RPMI7951 (cell line): ENCODE measurements around the gene SPPL3. TPM values are rescaled to one million over a fixed set of nuclear protein-coding genes. Genes with fewer than 3 reads are reported as not detected.
A peak's percentile ranks its signal among the peaks of the same experiment; 100 is the strongest.

Experiments
- DNase-seq: peaks from one replicate; pipeline ENCODE4 v3.0.0-alpha.2; 2012; ENCODE audit warnings: low read depth
- total RNA-seq: library from RNA; depleted of rRNA; stranded (reverse); fragments of >200 nt; shearing (Covaris generic); gene quantifications from 2 replicates; pipeline ENCODE4 v1.2.3, GENCODE V29; 2014; rRNA removed

Gene SPPL3
- total RNA-seq, 1 experiment from 2014 or later, result 8.4 TPM

DNA sequence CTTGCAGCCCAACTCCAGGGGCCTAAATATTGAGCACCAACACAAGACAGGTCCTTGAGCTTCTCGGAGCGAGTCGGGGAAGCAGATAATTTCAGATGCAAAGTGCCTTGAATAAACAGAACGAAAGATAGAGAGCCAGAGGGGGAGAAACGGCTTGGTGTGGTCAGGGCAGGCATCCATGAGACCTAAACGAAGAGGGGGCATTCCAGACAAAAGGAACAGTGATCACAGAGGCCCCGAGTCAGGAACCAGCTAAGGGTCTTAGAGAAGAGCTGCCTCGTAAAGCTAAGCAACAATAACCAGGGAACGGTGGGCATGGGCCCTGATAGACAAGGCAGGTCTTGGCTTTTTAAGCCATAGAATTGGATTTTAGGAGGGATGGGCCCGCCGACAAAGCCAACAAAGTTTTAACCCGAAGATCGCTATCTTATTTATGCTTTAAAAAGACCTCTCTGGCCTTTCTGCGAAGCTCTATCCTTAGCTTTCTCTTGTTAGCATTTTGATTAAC, 179.0 kb downstream of the SPPL3 start:
- no peak for DNase-seq

DNA sequence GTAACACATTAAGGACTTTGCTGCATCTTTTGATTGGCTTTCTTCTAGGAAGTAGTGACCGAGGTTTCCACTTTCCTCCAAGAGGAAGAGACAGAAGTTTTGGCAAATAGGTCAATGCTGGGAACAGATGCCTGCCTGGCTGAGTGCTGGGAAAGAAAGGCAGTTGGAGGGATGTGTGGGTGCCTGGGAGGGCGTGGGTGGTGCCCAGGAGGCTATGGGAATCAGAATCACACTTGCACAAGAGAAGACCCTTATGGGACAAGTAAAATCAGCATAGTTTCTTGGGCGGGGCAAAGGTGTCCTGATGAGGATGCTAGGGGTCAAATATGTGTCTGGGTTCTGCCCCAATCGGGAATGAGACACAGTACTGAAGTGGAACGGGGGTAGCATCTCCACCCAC, 179.4 kb downstream of the SPPL3 start:
- DNase-seq, result no peak

DNA sequence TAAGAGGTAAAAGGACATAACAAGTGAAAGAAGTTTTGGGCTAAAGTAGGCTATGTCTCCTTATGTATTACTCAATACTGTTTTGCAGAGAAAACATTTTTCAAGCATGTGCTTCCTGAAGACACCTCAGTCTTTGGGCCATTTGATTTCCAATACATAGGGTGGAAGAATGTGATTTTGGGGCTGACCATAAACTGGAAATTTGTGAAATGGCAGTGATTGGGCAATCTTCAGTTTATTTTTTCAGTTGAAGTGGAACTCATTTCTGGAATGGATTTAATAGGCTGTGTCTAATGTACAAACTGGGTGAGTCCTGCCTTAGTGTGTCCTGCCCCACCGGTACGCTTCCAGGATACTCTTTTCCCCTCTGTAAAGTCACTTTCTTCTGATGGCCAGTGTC, 181.4 kb downstream of the SPPL3 start:
- DNase-seq, result no peak

DNA sequence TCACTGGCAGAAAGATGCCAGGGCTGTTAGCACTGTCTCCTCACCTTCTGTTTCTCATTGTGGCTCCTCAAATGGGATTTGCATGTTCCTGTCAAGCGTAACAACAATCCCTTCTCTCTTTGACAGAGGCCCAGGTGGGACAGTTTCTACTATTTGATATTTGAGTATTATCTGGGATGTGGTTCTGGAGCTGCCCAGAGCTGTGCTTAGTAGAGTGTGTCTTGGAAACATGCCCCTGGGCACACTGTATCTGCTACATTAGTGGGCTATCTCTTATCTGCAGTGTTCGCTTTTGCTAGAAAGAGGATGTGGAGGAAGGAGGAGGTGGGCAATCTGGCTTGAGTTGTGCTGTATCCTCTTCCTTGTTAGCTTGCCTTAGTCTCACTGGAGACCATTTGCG, 182.3 kb downstream of the SPPL3 start:
- DNase-seq, result no peak

DNA sequence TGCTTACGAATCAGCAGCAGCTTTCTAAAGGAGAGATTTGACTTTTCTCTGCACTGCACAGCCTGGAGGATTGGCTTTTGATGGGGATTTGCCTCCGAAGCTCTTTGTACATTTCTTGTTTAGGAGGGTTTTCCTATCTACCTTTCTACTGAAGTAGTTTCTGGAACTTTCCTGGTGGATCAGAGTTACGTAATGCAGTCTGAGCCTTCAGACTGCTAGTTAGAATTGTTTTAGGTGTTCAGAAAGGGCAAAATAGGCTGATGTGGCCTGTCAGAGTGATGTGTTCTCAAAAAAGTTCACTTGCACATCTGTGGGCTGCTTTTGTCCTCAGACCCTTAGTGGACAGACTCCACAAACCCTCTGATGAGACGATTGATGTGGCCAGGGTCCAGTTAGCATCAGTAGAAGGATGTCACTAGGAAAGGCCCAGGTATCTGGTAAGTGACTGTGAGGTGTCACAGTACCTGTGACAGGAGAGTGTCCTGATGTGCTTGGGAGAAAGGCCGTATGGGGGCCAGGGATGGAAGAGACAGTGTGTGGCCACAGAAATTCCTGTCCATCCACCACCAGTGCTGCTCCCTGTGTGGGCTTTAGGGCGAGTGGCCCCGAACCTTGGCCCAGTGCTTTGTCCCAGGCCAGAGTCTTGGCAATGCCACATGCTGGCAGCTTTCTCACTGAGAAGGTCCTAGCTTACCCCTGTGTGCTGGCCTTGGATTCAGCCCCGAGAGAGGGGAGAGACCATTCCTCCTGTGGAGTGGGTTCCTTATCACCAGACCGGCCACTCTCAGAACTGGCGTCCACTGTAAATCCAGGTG, 183.0 kb downstream of the SPPL3 start:
- no peak for DNase-seq

DNA sequence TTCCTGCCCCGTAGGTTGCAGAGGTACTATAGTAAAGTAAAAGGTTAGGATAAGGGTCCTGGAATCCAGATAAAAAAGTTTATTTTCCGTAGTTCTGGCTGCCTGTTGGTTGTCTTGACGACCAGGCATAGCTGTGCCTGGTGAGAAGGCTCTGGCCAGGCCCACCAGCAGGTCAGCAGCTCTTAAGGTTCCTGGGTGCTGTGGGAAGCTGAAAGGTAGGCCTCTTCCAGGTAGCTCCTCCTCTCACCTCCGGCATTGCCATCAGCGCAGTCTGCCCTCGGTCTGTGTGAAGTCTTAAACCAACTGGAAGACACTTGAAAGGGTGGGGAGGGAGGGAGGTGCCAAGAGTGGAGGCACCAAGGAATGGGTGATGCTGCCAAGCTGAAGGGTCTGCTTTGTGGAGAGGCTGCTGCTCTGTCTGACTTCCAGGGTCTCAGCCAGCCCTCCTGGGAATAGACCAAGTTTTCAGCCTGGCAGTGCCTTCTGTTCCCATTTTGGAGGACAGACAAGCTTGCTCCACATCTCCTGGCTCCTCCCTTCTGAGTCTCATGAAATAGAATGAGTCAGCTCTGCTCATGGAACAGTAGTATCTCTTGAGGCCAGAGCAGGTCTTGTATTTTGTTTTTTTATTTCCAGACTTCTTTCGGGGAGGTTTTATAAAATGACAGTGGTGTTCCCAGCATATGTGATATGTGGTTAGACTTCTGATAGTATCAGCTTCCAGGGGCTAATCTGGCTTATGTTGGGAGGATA, 183.7 kb downstream of the SPPL3 start:
- peak; percentile 28 for DNase-seq

DNA sequence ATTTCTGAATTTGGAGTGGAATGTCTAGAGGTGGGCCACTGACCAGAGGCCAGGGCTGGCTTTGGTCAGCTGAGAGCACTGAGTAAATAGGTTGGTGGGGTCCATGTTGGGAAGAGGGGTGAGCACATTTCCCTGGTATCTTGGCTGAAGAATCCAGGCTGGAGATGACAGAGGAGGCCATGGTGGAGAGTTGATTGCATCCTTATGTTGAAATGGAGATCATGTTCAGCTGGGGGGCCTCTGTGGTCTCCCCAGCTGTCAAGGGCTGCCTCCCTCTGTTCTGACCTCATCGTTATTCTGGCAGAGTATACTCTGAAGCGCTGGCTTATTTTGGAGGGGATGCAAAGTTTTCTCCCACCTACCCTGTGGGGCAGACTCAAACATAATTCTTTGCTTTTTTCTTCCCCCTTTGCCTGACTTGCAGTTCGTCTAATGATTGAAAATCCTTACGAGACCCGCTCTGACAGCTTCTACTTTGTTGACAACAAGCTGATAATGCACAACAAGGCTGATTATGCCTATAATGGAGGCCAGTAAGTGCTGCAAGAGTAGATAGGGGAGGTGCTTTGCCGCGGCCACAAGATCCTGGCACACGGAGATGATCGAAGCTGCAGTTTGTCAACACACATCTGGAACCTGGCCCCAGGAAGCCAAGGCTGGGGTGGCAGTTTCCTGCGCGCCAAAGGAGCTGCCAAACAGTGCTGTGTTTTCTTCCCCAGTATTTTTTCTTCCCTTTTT, 184.5 kb downstream of the SPPL3 start:
- DNase-seq, result no peak

DNA sequence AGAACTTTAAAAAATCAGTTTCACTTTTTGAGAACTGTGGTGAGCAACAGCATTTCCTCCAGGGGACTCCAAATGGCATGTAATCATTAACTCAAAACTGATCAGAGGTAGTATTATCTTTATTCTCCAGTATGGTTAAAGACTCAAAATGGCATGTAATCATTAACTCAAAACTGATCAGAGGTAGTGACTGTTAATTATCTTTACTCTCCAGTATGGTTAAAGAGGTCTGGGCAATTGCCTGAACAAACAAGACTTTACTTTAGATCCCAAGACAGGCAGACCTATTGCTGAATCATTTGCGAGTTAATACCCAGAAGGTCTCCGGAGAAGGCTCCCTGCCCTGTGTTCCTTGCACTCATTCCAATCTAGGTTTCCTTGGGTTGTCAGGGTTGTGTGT, 185.1 kb downstream of the SPPL3 start:
- no peak for DNase-seq

DNA sequence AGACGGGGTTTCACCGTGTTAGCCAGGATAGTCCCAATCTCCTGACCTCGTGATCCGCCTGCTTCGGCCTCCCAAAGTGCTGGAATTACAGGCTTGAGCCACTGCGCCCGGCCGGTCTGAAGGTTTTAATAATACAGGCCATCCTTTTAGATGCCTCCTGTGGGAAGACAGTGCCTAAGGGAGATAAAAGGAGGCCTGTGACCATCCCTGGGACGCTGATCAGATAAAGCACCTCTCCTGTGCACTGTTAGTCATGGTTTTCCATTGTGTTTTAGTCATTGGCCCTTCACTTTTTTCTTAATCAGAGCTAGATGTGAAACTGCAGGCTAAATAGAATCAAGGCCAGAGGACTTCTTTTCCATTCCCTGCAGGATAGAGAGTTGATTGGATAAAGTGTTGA, 186.1 kb downstream of the SPPL3 start:
- DNase-seq, result no peak

DNA sequence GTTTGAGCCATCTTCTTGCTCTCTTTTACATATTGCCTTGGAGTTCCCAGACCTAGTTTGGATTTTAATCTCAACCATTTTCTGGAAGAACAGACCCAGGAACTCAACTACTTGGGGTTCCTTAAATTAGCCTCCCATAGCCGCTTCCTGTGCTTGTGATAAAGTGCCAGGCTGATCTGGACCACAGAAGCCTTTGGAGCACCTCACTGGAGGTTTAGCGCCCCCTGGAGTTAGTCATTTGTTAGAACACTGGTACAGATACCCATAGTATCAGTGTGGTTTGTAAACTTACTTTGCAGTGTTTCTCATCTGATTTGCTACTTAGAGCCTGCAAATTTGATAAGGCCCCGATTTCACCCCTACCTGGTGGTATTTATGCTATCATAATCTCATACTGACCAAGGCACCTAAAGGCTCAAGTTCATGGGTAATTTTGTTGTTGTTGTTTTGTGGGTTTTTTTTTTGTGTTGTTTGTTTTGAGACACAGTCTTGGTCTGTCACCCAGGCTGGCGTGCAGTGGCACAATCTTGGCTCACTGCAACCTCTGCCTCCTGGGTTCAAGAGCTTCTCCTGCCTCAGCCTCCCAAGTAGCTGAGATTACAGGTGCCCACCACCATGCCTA, 190.2 kb downstream of the SPPL3 start:
- peak; percentile 73 for DNase-seq

DNA sequence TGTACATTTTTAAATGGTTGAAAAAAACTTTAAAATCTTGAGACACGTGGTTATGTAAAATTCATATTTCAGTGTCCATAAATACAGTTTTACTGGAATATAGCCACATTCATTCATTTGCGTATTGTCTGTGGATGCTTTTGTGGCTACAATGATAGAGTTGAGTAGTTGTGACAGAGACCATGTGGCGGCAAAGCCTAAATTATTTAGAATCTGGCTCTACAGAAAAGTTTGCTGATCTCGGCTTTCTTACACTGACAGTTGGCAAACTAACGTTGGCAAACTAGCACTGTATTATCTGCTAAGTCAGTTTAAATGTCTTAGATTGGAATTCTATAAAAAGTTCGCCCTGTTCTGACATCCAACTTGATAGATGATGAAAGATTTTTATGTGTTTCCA, 191.5 kb downstream of the SPPL3 start:
- no peak for DNase-seq

Other genes with a start within 250 kb of the SPPL3 start
- gene MLEC, start 217.2 kb downstream of the SPPL3 start, total RNA-seq, result 80.7 and 87.7 TPM in 2 replicates
- 10.2 and 10.7 TPM in 2 replicates for gene UNC119B, start 193.9 kb downstream of the SPPL3 start, total RNA-seq
- gene ACADS, start 178.5 kb downstream of the SPPL3 start, total RNA-seq, result 7.1 and 7.3 TPM in 2 replicates
- gene HNF1A, start 74.2 kb upstream of the SPPL3 start, total RNA-seq, result not detected in 2 replicates
- gene C12orf43, start 112.1 kb upstream of the SPPL3 start, total RNA-seq, result 10.0 and 11.3 TPM in 2 replicates
- gene OASL, start 134.9 kb upstream of the SPPL3 start, total RNA-seq, result 2.9 and 3.0 TPM in 2 replicates
- gene P2RX7, start 228.5 kb upstream of the SPPL3 start, total RNA-seq, result 4.8 and 5.0 TPM in 2 replicates